AG10803 (cell line): Measurements from ENCODE around the gene SAG.
"Not testable (repeated sequence)": the region's sequence is repeated elsewhere in the genome, so short reads cannot be mapped to it uniquely, and the experiment has no call there.

ENCODE experiments used
- DNase-seq: peaks from one replicate; pipeline ENCODE4 v3.0.0; 2010; ENCODE audit warnings: low read depth
- H3K4me3 ChIP-seq: 2 replicates; pipeline ENCODE4 v1.5.1; 2011; ENCODE audit warnings: mild to moderate bottlenecking, low read length, control low read depth
- CTCF ChIP-seq: conservative IDR thresholded peaks from 2 replicates; pipeline ENCODE4 v1.5.1; 2011; ENCODE audit warnings: mild to moderate bottlenecking, low read length, control low read depth, inconsistent platforms

SAG gene

GRCh38 chr2:233367586-233367985 is 60.0 kb downstream of the SAG start:
- no peak overlapping the region for H3K4me3 ChIP-seq
- no peak for DNase-seq
- no peak for TF ChIP-seq CTCF

- no peak for DNase-seq
- no peak overlapping the region for H3K4me3 ChIP-seq
- TF ChIP-seq CTCF: no peak
These were observed 61.1 kb downstream of the SAG start for GRCh38 chr2:233368756-233369155.

- H3K4me3 ChIP-seq: no peak overlapping the region
- no peak for DNase-seq
- TF ChIP-seq CTCF: no peak
These were observed 61.8 kb downstream of the SAG start for GRCh38 chr2:233369462-233369861.

GRCh38 chr2:233369897-233370685 is 62.5 kb downstream of the SAG start:
- no peak for TF ChIP-seq CTCF
- no peak overlapping the region for H3K4me3 ChIP-seq
- DNase-seq: no peak

- DNase-seq: no peak
- TF ChIP-seq CTCF: no peak
- no peak overlapping the region for H3K4me3 ChIP-seq
These were observed 64.0 kb downstream of the SAG start for GRCh38 chr2:233371641-233372040.

GRCh38 chr2:233372855-233373254 is 65.2 kb downstream of the SAG start:
- H3K4me3 ChIP-seq: no peak overlapping the region
- DNase-seq: no peak
- no peak for TF ChIP-seq CTCF

- H3K4me3 ChIP-seq: no peak overlapping the region
- no peak for DNase-seq
- TF ChIP-seq CTCF: no peak
These were observed 65.7 kb downstream of the SAG start for GRCh38 chr2:233373316-233373715.

- H3K4me3 ChIP-seq, DNase-seq: not testable (repeated sequence)
These were observed 67.2 kb downstream of the SAG start for GRCh38 chr2:233374776-233375175.
